Measurements from ENCODE around the gene CHMP1A.
A peak's percentile ranks its signal among the peaks of the same experiment; 100 is the strongest.
"Not testable (repeated sequence)": the region's sequence is repeated elsewhere in the genome, so short reads cannot be mapped to it uniquely, and the experiment has no call there.

CHMP1A gene

DNA sequence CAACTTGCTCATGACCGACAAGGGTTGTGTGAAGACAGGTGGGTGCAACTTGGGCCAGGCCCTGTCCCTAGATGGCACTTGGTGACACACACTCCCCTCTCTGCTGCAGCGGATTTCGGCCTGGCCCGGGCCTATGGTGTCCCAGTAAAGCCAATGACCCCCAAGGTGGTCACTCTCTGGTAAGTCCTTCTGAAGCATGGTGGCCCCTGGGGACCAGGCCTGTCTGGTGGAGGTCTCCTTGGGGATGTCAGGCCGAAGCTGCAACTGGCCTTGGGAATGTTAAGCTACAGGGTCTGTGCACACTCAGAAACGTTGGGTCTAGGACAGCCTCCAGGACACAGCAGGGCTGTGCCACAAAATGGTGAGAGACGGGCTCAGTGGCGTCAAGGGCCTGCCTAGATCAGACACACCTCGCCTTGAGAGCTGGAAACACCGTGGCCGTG lies 35.8 kb upstream of the CHMP1A start:
- no peak for FAIRE-seq

DNA sequence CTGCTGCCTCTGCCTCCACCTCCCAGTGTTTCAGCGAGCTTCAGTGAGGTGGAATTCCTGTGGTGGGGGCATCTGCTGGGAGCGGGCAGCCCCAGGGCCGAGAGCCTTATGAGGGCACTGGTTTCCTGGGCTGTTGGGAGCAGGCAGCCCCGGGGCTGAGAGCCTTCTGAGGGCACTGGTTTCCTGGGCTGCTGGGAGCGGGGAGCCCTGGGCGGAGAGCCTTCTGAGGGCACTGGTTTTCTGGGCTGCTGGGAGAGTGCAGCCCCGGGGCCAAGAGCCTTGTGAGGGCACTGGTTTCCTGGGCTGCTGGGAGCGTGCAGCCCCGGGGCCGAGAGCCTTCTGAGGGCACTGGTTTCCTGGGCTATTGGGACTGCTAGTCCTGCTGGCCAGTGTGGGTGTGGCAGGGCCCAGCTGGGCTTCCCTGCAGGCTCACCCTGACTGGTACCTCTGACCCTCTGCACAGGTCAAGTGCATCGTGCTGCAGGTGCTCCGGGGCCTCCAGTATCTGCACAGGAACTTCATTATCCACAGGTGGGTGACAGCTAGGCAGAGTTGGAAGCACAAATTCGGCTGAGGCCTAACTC lies 34.6 kb upstream of the CHMP1A start:
- no peak for FAIRE-seq

More for the DNA sequence above, 35.8 kb upstream of the CHMP1A start:
- DNase-seq (ENCODE audit: extremely low spot score, insufficient read length, low read depth) = no peak

DNA sequence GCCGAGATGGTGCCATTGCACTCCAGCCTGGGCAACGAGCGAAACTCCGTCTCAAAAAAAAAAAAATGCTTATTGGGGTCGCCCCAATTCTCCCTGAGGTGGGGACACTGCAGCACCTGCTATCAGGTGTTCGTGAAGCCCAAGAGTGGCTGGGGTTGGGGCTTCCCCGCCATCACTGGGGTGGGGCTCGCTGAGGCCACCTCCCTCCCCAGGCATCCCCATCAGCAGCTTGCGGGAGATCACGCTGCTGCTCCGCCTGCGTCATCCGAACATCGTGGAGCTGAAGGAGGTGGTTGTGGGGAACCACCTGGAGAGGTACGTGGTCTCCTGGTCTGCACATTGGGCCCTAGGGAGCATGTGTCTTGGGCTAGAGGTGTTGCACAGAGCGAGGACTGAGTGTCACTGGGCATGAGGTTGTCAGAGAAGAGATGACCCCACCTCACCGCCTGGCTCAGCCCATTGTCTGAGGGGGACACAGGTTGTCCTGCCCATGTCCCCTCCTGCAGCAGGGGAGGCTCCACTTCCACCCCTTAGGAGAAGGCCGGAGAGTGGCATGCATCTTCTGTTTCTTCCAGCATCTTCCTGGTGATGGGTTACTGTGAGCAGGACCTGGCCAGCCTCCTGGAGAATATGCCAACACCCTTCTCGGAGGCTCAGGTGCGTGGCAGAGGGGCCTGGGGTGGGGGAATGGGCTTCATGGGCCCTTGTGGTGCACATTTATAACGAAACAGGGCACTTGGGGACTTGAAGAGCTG lies 33.9 kb upstream of the CHMP1A start:
- no peak for FAIRE-seq

More for the DNA sequence above, 34.6 kb upstream of the CHMP1A start:
- DNase-seq (ENCODE audit: extremely low spot score, insufficient read length, low read depth) = no peak

DNA sequence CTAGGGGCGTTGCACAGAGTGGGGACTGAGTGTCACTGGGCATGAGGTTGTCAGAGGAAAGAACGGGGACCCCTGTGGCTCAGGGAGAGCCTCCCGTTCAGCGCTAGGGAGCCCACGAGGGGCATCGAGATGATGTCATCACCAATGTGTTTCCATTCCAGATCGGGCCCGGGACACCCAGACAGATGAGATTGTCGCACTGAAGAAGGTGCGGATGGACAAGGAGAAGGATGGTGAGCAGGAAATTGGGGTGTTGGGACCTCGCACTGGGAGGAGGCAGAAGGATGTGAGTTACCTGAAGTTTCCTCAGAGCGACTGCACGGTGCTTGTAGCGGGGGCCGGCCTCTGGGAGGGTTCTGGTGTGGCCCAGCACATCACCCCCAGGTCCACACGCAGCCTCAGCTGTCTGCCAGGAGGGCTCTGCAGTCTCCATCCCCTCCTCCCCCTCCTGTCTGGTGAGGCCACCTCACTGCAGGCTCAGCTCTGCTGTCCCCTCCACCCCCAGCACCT lies 32.9 kb upstream of the CHMP1A start:
- DNase-seq (ENCODE audit: extremely low spot score, insufficient read length, low read depth) (no peak), FAIRE-seq (no peak)

More for the DNA sequence above, 33.9 kb upstream of the CHMP1A start:
- no peak for DNase-seq (ENCODE audit: extremely low spot score, insufficient read length, low read depth)

DNA sequence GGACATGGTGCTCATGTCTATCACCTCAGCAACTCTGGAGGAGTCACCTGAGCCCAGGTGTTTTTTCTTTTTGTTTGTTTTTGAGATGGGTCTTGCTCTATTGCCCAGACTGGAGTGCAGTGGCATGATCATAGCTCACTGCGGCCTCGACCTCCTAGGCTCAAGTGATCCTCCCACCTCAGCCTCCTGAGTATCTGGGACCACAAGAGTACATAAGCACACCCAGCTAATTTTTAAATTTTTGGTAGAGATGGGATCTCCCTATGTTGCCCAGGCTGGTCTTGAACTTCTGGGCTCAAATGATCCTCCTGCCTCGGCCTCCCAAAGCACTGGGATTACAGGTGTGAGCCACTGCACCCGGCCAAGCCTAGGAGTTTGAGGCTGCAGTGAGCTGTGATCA lies 32.1 kb upstream of the CHMP1A start:
- not testable (repeated sequence) for DNase-seq (ENCODE audit: extremely low spot score, insufficient read length, low read depth); FAIRE-seq

DNA sequence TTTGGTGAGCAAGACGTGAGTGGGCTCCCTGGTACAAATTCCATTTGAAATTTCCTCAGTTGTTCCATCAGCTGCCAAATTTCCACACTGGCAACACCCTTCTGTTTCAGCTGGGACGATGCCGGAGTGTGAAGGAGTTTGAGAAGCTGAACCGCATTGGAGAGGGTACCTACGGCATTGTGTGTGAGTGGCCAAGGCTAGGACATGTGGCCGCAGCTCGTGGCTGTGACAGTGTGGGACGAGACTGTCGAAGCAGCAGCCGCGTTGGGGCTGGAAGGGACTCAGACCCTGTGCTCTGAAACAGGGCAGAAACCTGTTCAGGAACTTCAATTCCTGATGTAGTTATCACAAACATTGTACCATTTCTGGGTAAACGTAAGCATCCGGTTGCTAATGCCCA lies 31.6 kb upstream of the CHMP1A start:
- DNase-seq (ENCODE audit: extremely low spot score, insufficient read length, low read depth) (no peak), FAIRE-seq (no peak)

DNA sequence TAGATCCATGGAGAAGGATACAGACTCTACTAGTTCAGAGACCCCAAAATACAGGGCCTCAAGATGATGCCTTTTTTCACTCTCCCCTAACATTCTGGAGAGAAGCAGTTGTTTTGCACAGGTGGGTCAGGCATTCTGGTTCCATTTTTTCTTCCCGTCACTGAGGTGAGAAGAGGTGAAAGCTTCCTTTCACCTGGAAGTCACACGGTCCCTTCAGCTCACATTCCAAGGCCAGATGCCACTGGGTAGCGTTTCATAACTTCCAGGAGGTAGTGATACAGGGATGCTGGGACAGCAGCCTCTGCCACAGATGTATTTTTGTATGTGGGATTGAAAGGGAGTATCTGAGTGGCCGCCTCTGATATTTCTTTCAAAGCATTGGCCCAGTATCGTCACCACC lies 30.9 kb upstream of the CHMP1A start:
- FAIRE-seq (no peak), DNase-seq (ENCODE audit: extremely low spot score, insufficient read length, low read depth) (no peak)

DNA sequence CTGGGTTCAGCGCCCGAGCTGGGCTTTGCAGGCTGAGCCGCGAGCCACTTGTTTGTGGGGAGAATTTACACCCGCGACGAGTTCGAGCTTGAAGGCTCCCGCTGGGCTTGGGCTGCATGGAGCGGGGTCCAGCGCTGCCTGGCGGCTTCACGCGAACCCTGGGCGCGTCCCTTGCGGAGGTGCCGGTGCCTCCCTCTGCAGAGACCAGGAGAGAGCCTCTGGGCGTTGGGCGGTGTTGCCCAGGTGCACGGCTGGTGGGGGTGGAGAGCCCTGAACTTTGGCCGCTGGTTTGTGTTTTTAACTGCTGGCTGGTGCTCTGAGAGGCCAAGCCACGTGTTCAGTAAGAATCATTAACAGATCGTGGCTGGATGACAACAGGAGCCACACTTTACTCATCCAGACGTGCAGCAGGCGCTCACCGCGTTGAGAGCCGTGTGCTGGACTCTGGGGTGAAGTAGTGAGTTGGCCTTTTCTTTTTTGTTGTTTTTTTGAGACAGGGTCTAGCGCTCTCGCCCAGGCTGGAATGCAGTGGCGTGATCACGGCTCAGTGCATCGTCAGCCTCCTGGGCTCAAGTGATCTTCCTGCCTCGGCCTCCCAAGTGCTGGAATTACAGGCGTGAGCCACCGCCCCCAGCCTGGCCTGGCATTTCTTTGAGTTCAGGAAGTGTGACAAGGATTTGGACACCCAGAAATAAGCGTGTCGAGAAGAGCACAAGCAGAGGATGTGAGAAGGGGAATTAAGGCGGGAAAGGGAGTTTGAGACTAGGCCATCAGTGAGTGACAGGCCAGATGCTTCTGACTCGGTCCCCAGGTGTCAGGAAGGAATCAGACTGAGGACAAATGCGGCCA lies 29.8 kb upstream of the CHMP1A start:
- DNase-seq (ENCODE audit: extremely low spot score, insufficient read length, low read depth) (no peak), FAIRE-seq (peak; percentile 73)

DNA sequence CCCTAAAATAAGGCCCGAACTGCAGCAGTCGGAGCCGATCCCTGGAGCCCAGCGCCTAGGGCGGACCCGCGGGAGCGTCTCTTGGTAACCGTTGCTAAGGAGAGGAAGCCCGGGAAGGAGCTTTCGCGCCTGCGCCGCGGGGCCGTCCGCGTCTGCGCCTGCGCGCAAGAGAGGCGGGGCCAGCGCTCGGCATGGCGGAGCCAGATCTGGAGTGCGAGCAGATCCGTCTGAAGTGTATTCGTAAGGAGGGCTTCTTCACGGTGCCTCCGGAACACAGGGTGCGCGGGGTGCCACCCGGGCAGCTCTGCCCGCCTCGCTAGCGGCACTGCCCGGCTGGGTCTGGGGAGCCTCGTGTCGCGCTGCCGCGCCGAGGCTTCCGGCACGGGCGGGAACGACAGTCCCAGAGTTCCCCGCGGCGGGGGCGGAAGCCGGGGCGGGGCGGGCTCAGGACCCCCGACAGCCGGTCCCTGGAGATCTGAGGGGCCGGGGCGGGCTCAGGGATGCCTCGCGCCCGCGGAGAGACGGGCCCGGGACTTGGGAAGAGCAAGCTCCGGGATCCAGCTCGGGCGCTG lies 29.1 kb upstream of the CHMP1A start, which contains the start of gene CDK10:
Gene CDK10, plus strand, starts transcription at position 170 of the 572 bp plus-strand sequence. Its CDS starts 22 bp downstream, at position 192.
- peak; percentile 91 for FAIRE-seq
- peak; percentile 85 for DNase-seq (ENCODE audit: extremely low spot score, insufficient read length, low read depth)

DNA sequence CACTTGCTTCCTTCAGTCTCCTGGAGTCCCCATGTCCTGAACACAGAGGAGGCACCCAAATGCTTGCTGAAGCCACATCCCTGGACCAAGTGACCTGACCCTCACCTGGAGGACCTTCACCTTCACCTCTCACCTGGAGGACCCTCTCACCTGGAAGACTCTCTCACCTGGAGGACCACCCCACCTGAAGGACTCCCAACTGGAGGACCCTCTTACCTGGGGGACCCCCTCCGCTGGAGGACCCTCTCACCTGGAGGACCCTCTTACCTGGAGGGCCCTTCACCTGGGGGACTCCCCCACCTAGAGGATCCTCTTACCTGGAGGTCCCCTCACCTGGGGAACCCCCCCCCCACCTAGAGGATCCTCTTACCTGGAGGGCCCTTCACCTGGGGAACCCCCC lies 28.4 kb upstream of the CHMP1A start:
- DNase-seq (ENCODE audit: extremely low spot score, insufficient read length, low read depth) (no peak), FAIRE-seq (no peak)

DNA sequence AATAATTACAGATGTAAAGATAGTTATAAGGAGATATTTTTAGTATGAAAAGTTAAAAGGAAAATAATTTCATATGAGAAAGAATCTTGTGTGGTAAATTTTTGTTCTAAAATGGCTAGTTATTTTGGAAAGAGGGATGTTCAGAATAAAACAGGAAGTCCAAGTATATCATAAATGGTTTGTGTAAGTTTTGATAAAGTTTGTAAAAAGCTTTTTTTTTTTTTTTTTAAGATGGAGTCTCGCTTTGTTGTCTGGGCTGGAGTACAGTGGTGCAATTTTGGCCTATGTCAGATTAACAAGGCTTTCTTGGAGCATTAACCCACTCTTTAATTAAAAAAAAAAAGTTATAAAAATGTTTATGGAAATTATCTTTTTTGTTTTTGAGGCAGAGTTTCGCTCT lies 20.8 kb upstream of the CHMP1A start:
- DNase-seq (ENCODE audit: extremely low spot score, insufficient read length, low read depth) = no peak

DNA sequence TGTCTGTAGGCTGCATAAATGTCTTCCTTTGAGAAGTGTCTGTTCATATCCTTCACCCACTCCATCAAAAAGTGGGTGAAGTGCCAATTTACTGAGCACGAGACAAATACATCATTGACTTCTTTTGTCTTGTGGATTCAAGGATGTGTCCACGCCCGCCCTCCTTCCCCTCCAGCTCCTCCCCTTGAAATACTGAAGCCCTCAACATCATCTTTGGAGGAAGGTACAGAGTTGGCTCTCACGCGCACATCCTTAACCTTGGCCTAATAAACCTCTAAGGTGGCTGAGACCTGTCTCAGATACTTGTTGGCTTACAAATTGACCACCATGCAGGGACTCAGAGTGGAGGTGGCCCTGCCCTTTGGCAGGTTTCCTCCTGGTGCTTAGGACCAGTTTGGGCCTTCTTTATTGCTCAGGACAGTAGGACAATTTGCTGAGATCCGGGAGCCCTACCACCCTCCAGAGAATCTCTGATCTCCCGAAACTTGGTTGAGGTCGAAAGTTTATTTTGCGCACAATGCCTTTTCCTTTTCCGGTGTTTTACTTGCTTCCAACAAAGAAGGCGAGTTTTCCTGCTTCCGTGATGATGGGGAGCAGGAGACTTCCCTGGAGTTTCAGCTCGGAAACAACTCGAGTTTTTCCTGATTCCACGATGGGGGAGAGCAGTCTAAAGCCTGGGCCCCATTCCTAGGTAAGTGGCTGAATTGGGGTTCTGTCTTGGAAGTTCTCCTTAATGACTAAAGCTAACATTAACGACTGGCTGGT lies 14.9 kb upstream of the CHMP1A start:
- DNase-seq (ENCODE audit: extremely low spot score, insufficient read length, low read depth) (no peak), FAIRE-seq (no peak)

More for the DNA sequence above, 20.8 kb upstream of the CHMP1A start:
- no peak for FAIRE-seq

DNA sequence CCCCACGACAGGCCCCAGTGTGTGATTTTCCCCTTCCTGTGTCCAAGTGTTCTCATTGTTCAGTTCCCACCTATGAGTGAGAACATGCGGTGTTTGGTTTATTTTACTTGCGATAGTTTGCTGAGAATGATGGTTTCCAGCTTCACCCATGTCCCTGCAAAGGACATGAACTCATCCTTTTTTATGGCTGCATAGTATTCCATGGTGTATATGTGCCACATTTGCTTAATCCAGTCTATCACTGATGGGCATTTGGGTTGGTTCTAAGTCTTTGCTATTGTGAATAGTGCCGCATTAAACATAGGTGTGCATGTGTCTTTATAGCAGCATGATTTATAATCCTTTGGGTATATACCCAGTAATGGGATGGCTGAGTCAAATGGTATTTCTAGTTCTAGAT lies 14.1 kb upstream of the CHMP1A start:
- FAIRE-seq; DNase-seq (ENCODE audit: extremely low spot score, insufficient read length, low read depth): not testable (repeated sequence)

DNA sequence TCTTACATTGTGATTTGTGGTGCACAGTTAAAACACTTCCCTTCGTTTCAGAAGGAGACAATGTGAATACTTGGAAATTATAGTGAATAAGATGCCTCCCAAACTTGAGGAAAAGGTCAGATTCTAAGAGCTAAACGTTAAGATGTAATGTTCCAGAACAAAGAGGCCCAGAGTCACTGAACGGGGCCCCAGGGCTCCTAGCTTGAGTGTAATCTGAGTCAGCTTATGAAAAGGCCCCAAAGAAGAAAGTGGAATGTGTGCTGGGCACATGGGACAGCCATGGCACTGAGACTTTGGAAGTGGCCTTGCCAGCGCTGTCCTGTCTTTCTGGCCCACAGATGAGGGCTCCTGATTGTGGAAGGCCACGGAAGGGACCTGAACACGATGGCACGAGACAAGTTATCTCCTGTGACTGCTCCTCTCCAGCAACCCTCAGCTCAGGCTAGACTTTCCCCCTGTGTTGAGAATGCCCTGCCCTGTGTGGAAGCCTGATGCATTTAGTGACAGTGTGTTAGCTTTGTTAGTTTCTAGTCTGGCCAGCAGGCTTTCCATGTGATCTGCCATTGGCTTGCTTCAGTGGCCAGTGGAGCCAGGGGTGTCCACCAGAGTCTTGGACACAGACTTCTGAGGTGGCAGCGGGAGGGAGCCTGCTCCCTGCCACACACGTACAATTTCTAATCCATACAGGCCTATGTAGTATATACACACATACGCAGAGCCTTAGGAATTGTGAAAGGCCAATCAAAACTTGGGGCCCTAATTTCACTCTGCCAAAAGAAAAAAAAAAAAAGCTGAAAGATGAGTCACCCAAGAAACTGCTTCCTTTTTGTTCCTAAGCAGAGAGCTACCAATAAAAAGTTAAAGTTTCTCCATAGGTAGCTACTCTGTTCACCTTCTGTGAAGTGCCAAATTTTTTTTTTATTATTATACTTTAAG lies 13.3 kb upstream of the CHMP1A start:
- no peak for DNase-seq (ENCODE audit: extremely low spot score, insufficient read length, low read depth)
- FAIRE-seq = no peak

DNA sequence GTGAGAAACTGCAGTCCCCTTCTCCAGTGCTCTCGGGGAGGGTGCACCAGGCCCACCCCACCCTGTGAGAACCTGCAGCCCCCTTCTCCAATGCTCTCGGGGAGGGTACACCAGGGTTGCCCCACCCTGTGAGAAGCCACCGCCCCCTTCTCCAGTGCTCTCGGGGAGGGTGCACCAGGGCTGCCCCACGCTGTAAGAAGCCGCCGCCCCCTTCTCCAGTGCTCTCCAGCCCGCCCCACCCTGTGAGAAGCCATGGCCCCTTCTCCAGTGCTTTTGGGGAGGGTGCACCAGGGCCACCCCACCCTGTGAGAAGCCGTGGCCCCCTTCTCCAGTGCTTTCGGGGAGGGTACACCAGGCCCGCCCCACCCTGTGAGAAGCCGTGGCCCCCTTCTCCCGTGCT lies 12.2 kb upstream of the CHMP1A start:
- DNase-seq (ENCODE audit: extremely low spot score, insufficient read length, low read depth) = no peak
- no peak for FAIRE-seq

DNA sequence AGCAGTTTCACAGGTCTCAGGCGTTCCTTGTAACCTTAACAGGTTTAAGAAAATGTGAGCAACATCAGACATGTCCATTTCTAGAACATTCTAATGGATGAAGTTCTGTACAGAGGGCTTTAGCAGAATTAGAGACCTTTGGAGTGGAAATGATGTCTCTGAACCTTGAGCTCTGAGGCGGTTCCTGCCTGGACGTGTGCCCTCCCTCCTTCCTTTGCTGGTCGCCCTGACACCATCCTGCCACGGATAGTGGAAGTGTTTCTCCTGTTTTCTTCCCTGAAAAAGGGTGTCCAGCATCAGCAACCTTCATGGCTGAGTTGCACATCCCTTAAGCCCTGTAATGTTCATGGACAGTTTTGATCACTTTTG lies 11.3 kb upstream of the CHMP1A start:
- FAIRE-seq (no peak), DNase-seq (ENCODE audit: extremely low spot score, insufficient read length, low read depth) (no peak)

DNA sequence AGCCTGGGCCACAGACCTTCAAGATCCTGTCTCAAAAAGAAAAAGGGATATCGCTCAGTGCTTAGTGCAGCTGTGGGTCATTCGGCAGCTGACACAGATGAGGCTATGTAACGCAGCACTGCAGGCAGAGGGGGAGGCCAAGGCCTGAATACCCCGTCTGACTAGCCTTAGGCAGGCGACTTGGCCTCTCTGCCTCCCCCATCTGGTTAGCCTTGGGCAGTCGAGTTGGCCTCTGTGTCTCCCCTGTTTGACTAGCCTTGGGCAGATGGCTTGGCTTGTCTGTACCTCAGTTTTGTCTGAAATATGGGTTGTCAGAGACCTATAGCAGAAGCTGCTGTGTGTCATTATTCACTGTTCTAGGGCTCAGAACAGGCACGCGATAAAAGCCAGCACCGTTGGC lies 10.1 kb upstream of the CHMP1A start:
- FAIRE-seq (no peak), DNase-seq (ENCODE audit: extremely low spot score, insufficient read length, low read depth) (no peak)

DNA sequence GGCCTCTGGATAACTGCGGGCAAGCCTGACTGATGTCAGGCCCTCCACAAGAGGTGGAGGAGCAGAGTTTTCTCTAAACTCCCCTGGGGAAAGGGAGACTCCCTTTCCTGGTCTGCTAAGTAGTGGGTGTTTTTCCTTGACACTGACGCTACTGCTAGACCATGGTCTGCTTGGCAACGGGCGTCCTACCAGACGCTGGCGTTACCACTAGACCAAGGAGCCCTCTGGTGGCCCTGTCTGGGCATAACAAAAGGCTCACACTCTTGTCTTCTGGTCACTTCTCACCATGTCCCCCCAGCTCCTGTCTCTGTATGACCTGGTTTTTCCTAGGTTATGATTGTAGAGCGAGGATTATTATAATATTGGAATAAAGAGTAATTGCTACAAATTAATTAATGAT lies 9.5 kb upstream of the CHMP1A start:
- not testable (repeated sequence) for FAIRE-seq; DNase-seq (ENCODE audit: extremely low spot score, insufficient read length, low read depth)
